H9 (cell line): ENCODE results near the gene WDR73. TPM values are rescaled to one million over a fixed set of nuclear protein-coding genes. Genes with fewer than 3 reads are reported as not detected.

Experiments
- DNase-seq: peaks from one replicate; pipeline ENCODE4 v3.0.0-alpha.2; 2017
- H2AFZ ChIP-seq: one replicate; pipeline ENCODE4 v1.6.1; 2013; ENCODE audit warnings: mild to moderate bottlenecking, low read length, control low read depth, moderate library complexity
- H2AK5ac ChIP-seq: 2 replicates; pipeline ENCODE4 v1.6.1; 2013; ENCODE audit warnings: low read length, control low read depth, mixed read lengths; ENCODE audit not compliant: insufficient read length
- H2BK120ac ChIP-seq: one replicate; pipeline ENCODE4 v1.6.1; 2013; ENCODE audit warnings: low read depth, mild to moderate bottlenecking, low read length, control low read depth, inconsistent platforms; ENCODE audit not compliant: poor library complexity, severe bottlenecking
- H2BK12ac ChIP-seq: 2 replicates; pipeline ENCODE4 v1.6.1; 2013; ENCODE audit warnings: low read length, control low read depth, mixed read lengths, low read depth; ENCODE audit not compliant: insufficient read length
- H2BK15ac ChIP-seq: 2 replicates; pipeline ENCODE4 v1.6.1; 2013; ENCODE audit warnings: low read depth, low read length, control low read depth
- H2BK20ac ChIP-seq: one replicate; pipeline ENCODE4 v1.6.1; 2013; ENCODE audit warnings: low read depth, mild to moderate bottlenecking, low read length, control low read depth, inconsistent platforms; ENCODE audit not compliant: poor library complexity, severe bottlenecking
- H2BK5ac ChIP-seq: 2 replicates; pipeline ENCODE4 v1.6.1; 2013; ENCODE audit warnings: low read length, control low read depth, mixed read lengths; ENCODE audit not compliant: insufficient read length
- H3K14ac ChIP-seq: 2 replicates; pipeline ENCODE4 v1.6.1; 2013; ENCODE audit warnings: low read length, control low read depth; ENCODE audit not compliant: insufficient read depth
- H3K18ac ChIP-seq: 2 replicates; pipeline ENCODE4 v1.6.1; 2013; ENCODE audit warnings: low read depth, mild to moderate bottlenecking, mixed read lengths, low read length, control low read depth; ENCODE audit not compliant: insufficient read length
- H3K23ac ChIP-seq: 2 replicates; pipeline ENCODE4 v1.6.1; 2013; ENCODE audit warnings: low read length, control low read depth, mixed read lengths, low read depth; ENCODE audit not compliant: insufficient read length
- H3K23me2 ChIP-seq: 2 replicates; pipeline ENCODE4 v1.6.1; 2013; ENCODE audit warnings: low read depth, mild to moderate bottlenecking, mixed read lengths, low read length, control low read depth; ENCODE audit not compliant: insufficient read length, poor library complexity, severe bottlenecking
- H3K27ac ChIP-seq: 2 replicates; pipeline ENCODE4 v1.5.1; 2013; ENCODE audit warnings: low read length, control low read depth, mixed read lengths, low read depth; ENCODE audit not compliant: insufficient read length
- H3K27me3 ChIP-seq: 2 replicates; pipeline ENCODE4 v1.6.1; 2013; ENCODE audit warnings: low read length, control low read depth, inconsistent platforms; ENCODE audit not compliant: insufficient read depth
- H3K4ac ChIP-seq: 2 replicates; pipeline ENCODE4 v1.6.1; 2013; ENCODE audit warnings: low read depth, mild to moderate bottlenecking, control low read depth, inconsistent platforms, low read length, moderate library complexity
- H3K4me1 ChIP-seq: 2 replicates; pipeline ENCODE4 v1.6.1; 2013; ENCODE audit warnings: low read length, control low read depth, inconsistent platforms; ENCODE audit not compliant: insufficient read depth
- H3K4me2 ChIP-seq: 2 replicates; pipeline ENCODE4 v1.6.1; 2013; ENCODE audit warnings: low read length, control low read depth, mixed read lengths; ENCODE audit not compliant: insufficient read length, insufficient read depth
- H3K56ac ChIP-seq: 2 replicates; pipeline ENCODE4 v1.6.1; 2013; ENCODE audit warnings: low read depth, mild to moderate bottlenecking, mixed read lengths, low read length, control low read depth; ENCODE audit not compliant: insufficient read length
- H3K79me1 ChIP-seq: 2 replicates; pipeline ENCODE4 v1.6.1; 2013; ENCODE audit warnings: low read depth, mild to moderate bottlenecking, moderate library complexity, low read length, control low read depth, inconsistent platforms; ENCODE audit not compliant: insufficient read depth, poor library complexity, severe bottlenecking
- H3K79me2 ChIP-seq: 2 replicates; pipeline ENCODE4 v1.6.1; 2013; ENCODE audit warnings: low read length, control low read depth, inconsistent platforms; ENCODE audit not compliant: insufficient read depth
- H3K9ac ChIP-seq: 2 replicates; pipeline ENCODE4 v1.6.1; 2013; ENCODE audit warnings: low read length, control low read depth, mixed read lengths; ENCODE audit not compliant: insufficient read length; ENCODE audit errors: extremely low read depth
- H3K9me3 ChIP-seq: one replicate; pipeline ENCODE4 v1.6.1; 2013; ENCODE audit warnings: low read depth, low read length, inconsistent platforms; ENCODE audit not compliant: control insufficient read depth
- H3T11ph ChIP-seq: one replicate; pipeline ENCODE4 v1.6.1; 2013; ENCODE audit warnings: mild to moderate bottlenecking, low read length, control low read depth, inconsistent platforms
- H4K20me1 ChIP-seq: one replicate; pipeline ENCODE4 v1.6.1; 2013; ENCODE audit not compliant: control insufficient read depth, insufficient read length, insufficient read depth
- H4K5ac ChIP-seq: 2 replicates; pipeline ENCODE4 v1.6.1; 2013; ENCODE audit warnings: low read depth, mild to moderate bottlenecking, mixed read lengths, low read length, control low read depth; ENCODE audit not compliant: insufficient read length
- H4K8ac ChIP-seq: replicated peaks from 2 replicates; pipeline ENCODE4 v1.6.1; 2013; ENCODE audit warnings: low read length, control low read depth, mixed read lengths, low read depth; ENCODE audit not compliant: insufficient read length
- H4K91ac ChIP-seq: 2 replicates; pipeline ENCODE4 v1.6.1; 2013; ENCODE audit warnings: low read depth, mild to moderate bottlenecking, moderate library complexity, mixed read lengths, low read length, control low read depth; ENCODE audit not compliant: insufficient read length
- H3K27ac Mint-ChIP-seq, 3 experiments: 2 replicates in 2 of 3; 3 replicates in 1 of 3; pipeline ENCODE4 v1.8.0; 2020 to 2021; ENCODE audit warnings: mixed read lengths in 3 of 3, mild to moderate bottlenecking in 1 of 3, moderate library complexity in 1 of 3
- H3K27me3 Mint-ChIP-seq: 2 replicates; pipeline ENCODE4 v1.8.0; 2021; ENCODE audit warnings: low read depth, mild to moderate bottlenecking, moderate library complexity, mixed read lengths
- H3K36me3 Mint-ChIP-seq, 3 experiments: 2 replicates in 2 of 3; 3 replicates in 1 of 3; pipeline ENCODE4 v1.8.0; 2020 to 2021; ENCODE audit warnings: low read depth in 3 of 3, mixed read lengths in 3 of 3; ENCODE audit not compliant: insufficient read depth in 1 of 3
- H3K4me1 Mint-ChIP-seq, 2 experiments: 2 replicates each; pipeline ENCODE4 v1.8.0; 2020; ENCODE audit warnings: mixed read lengths in 2 of 2
- H3K4me3 Mint-ChIP-seq, 2 experiments: 2 replicates in 1 of 2; 3 replicates in 1 of 2; pipeline ENCODE4 v1.8.0; 2020 to 2021; ENCODE audit warnings: mild to moderate bottlenecking in 2 of 2, mixed read lengths in 2 of 2, moderate library complexity in 1 of 2
- H3K9me3 Mint-ChIP-seq, 2 experiments: 2 replicates in 1 of 2; 3 replicates in 1 of 2; pipeline ENCODE4 v1.8.0; 2020; ENCODE audit warnings: mild to moderate bottlenecking in 2 of 2, mixed read lengths in 2 of 2, moderate library complexity in 1 of 2
- WGBS: extraction: QIAGEN DNeasy Blood & Tissue Kit; methylation state at CpG from one replicate; pipeline ENCODE4 v1.1.7; 2013; ENCODE audit warnings: missing lambda C conversion rate, low lambda C conversion rate, mixed read lengths; ENCODE audit not compliant: insufficient read length; ENCODE audit errors: extremely low coverage; 5-methylcytosine and 5-hydroxymethylcytosine counted together
- total RNA-seq: library from RNA; stranded (reverse); gene quantifications from 2 replicates; pipeline ENCODE4 v1.2.1, GENCODE V29; 2021
- TF ChIP-seq, protein P1 (sequence below): fragments of 200-600 bp; sonication (generic); conservative IDR thresholded peaks from 3 replicates; pipeline ENCODE4 v1.8.0; 2021; ENCODE audit warnings: antibody characterized with exemption, mild to moderate bottlenecking

WDR73 gene
- total RNA-seq, 1 experiment from 2014 or later, result 41.6 TPM

DNA sequence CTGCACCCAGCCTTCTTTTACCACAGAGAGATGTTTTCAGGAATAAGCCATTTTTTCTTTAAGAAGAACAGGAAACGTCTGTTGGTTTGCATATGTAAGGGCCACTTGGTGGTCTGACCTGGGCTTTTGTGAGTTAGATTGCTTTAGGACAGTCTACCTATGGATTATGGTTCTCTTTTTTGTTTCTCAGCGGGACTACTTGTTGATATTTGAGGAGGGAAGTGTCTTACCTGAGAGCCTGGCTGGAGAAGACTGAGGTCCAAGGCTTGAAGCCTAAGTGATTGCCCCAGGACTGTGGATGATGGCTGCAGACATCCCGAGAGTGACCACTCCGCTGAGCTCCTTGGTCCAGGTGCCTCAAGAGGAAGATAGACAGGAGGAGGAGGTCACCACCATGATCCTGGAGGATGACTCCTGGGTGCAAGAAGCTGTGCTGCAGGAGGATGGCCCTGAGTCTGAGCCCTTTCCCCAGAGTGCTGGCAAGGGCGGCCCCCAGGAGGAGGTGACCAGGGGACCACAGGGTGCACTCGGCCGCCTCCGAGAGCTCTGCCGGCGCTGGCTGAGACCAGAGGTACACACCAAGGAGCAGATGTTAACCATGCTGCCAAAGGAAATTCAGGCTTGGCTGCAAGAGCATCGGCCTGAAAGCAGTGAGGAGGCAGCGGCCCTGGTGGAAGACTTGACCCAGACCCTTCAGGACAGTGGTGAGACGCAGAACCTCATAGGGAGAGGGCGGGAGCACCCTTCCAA lies 50.3 kb downstream of the WDR73 start:
- H3K56ac ChIP-seq, result no peak overlapping the region
- Mint-ChIP-seq H3K4me3 (peak overlapping the region; percentile 73 to 96), H3K9me3 (no peaks in the 10 kb centered on the region), H3K4me1 (peaks cover 45 to 55% of the 10 kb centered on the region in 2 experiments), H3K27me3 (peaks cover 49% of the 10 kb centered on the region), H3K27ac (peak overlapping the region; percentile 60 to 97 (median 83)), H3K36me3 (peaks cover 40 to 49% (median 45%) of the 10 kb centered on the region in 3 experiments)
- peaks cover 7% of the 10 kb centered on the region for H3K23me2 ChIP-seq
- no peak overlapping the region for H4K5ac ChIP-seq
- no peak overlapping the region for H2BK20ac ChIP-seq
- H4K8ac ChIP-seq, result no peak overlapping the region
- no CpG with 5 or more reads among the region's 14 CpGs for WGBS
- TF ChIP-seq, protein P1, sequence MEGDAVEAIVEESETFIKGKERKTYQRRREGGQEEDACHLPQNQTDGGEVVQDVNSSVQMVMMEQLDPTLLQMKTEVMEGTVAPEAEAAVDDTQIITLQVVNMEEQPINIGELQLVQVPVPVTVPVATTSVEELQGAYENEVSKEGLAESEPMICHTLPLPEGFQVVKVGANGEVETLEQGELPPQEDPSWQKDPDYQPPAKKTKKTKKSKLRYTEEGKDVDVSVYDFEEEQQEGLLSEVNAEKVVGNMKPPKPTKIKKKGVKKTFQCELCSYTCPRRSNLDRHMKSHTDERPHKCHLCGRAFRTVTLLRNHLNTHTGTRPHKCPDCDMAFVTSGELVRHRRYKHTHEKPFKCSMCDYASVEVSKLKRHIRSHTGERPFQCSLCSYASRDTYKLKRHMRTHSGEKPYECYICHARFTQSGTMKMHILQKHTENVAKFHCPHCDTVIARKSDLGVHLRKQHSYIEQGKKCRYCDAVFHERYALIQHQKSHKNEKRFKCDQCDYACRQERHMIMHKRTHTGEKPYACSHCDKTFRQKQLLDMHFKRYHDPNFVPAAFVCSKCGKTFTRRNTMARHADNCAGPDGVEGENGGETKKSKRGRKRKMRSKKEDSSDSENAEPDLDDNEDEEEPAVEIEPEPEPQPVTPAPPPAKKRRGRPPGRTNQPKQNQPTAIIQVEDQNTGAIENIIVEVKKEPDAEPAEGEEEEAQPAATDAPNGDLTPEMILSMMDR, result no peak
- H2BK15ac ChIP-seq, result no peak overlapping the region
- H2BK12ac ChIP-seq, result no peak overlapping the region
- H3K18ac ChIP-seq, result no peak overlapping the region
- H3K4me1 ChIP-seq, result peaks cover 17% of the 10 kb centered on the region
- no peak overlapping the region for H2BK5ac ChIP-seq
- no peak overlapping the region; the same call in 1 of the 2 replicates for H3K14ac ChIP-seq
- H3K4me2 ChIP-seq, result peak overlapping the region; percentile 73
- DNase-seq, result peak; percentile 66
- H3K79me2 ChIP-seq, result peaks cover 37% of the 10 kb centered on the region
- no peaks in the 10 kb centered on the region; the same call in 1 of the 2 replicates for H3K27me3 ChIP-seq
- no peak overlapping the region for H2AFZ ChIP-seq
- H3K9me3 ChIP-seq, result no peaks in the 10 kb centered on the region
- H3K27ac ChIP-seq, result peak overlapping the region; percentile 11
- no peak overlapping the region for H2BK120ac ChIP-seq
- no peak overlapping the region for H3K9ac ChIP-seq
- no peak overlapping the region for H3T11ph ChIP-seq
- H4K91ac ChIP-seq, result no peak overlapping the region
- H3K4ac ChIP-seq, result no peak overlapping the region
- no peaks in the 10 kb centered on the region for H3K79me1 ChIP-seq
- no peak overlapping the region for H3K23ac ChIP-seq
- H4K20me1 ChIP-seq, result peaks cover 4% of the 10 kb centered on the region
- no peak overlapping the region for H2AK5ac ChIP-seq
